Liver (tissue), 9 donors: ENCODE data around the gene TMC1. TPM values are rescaled to one million over a fixed set of nuclear protein-coding genes. Genes with fewer than 3 reads are reported as not detected.
"Not testable (repeated sequence)": the region's sequence is repeated elsewhere in the genome, so short reads cannot be mapped to it uniquely, and the experiment has no call there.

ENCODE experiments used
- DNase-seq: peaks from one replicate; pipeline ENCODE4 v3.0.0-alpha.2; 2017; ENCODE audit warnings: low spot score
- H3K27ac ChIP-seq, 2 donors: one replicate each; pipeline ENCODE4 v1.7.0; 2013; ENCODE audit warnings: inconsistent platforms in 2 of 2, low read length in 2 of 2, control low read depth in 1 of 2, low read depth in 1 of 2, mild to moderate bottlenecking in 1 of 2
- H3K27me3 ChIP-seq, 4 donors: one replicate each; pipeline versions ENCODE4 v1.6.1 to v1.7.0; 2013; ENCODE audit warnings: low read length in 3 of 4, inconsistent platforms in 1 of 4, mild to moderate bottlenecking in 1 of 4, moderate library complexity in 1 of 4; ENCODE audit not compliant: control insufficient read depth in 4 of 4, insufficient read depth in 4 of 4
- H3K36me3 ChIP-seq, 4 donors: one replicate each; pipeline versions ENCODE4 v1.6.1 to v1.7.0; 2013; ENCODE audit warnings: low read length in 3 of 4, mild to moderate bottlenecking in 3 of 4, low read depth in 1 of 4, moderate library complexity in 1 of 4; ENCODE audit not compliant: control insufficient read depth in 4 of 4, insufficient read depth in 3 of 4
- H3K4me1 ChIP-seq, 4 donors: one replicate each; pipeline versions ENCODE4 v1.6.1 to v1.7.0; 2013; ENCODE audit warnings: low read length in 3 of 4, mild to moderate bottlenecking in 3 of 4, moderate library complexity in 1 of 4; ENCODE audit not compliant: control insufficient read depth in 4 of 4, insufficient read depth in 4 of 4
- H3K4me3 ChIP-seq, 3 donors: one replicate each; pipeline versions ENCODE4 v1.6.1 to v1.7.0; 2013; ENCODE audit warnings: low read length in 3 of 3, control low read depth in 1 of 3, low read depth in 1 of 3, mild to moderate bottlenecking in 1 of 3
- H3K9ac ChIP-seq, 2 donors: one replicate each; pipeline ENCODE4 v1.7.0; 2013; ENCODE audit warnings: low read length in 2 of 2, mild to moderate bottlenecking in 2 of 2, moderate library complexity in 2 of 2, control low read depth in 1 of 2, low read depth in 1 of 2
- H3K9me3 ChIP-seq, 4 donors: one replicate each; pipeline versions ENCODE4 v1.6.1 to v1.7.0; 2013; ENCODE audit warnings: low read length in 3 of 4; ENCODE audit not compliant: control insufficient read depth in 4 of 4
- EGR1 ChIP-seq, 2 donors: IDR thresholded peaks; 2 replicates each; pipeline ENCODE4 v1.6.1; 2016 to 2018; ENCODE audit warnings: antibody characterized with exemption in 2 of 2, low read depth in 2 of 2
- FOXA1 ChIP-seq: IDR thresholded peaks from 2 replicates; pipeline ENCODE4 v1.6.1; 2016; ENCODE audit warnings: antibody characterized with exemption
- FOXA2 ChIP-seq: IDR thresholded peaks from 2 replicates; pipeline ENCODE4 v1.6.1; 2016; ENCODE audit warnings: antibody characterized with exemption
- GABPA ChIP-seq, 2 donors: IDR thresholded peaks in 1 of 2; conservative IDR thresholded peaks in 1 of 2; 2 replicates each; pipeline ENCODE4 v1.6.1; 2016; ENCODE audit warnings: antibody characterized with exemption in 2 of 2, mild to moderate bottlenecking in 1 of 2, moderate library complexity in 1 of 2
- JUND ChIP-seq, 2 donors: IDR thresholded peaks; 2 replicates each; pipeline ENCODE4 v1.6.1; 2016; ENCODE audit warnings: antibody characterized with exemption in 2 of 2
- MAX ChIP-seq: IDR thresholded peaks from 2 replicates; pipeline ENCODE4 v1.6.1; 2016; ENCODE audit warnings: antibody characterized with exemption
- RAD21 ChIP-seq, 2 donors: IDR thresholded peaks; 2 replicates each; pipeline ENCODE4 v1.6.1; 2016; ENCODE audit warnings: antibody characterized with exemption in 2 of 2, mild to moderate bottlenecking in 2 of 2
- REST ChIP-seq: IDR thresholded peaks from 2 replicates; pipeline ENCODE4 v1.6.1; 2016; ENCODE audit warnings: antibody characterized with exemption, mild to moderate bottlenecking
- WGBS: extraction: QIAGEN DNeasy Blood & Tissue Kit; methylation state at CpG from one replicate; pipeline ENCODE4 v1.1.7; 2013; 5-methylcytosine and 5-hydroxymethylcytosine counted together
- polyA plus RNA-seq, 2 donors: library from polyadenylated mRNA; stranded (reverse) in 1 of 2; unstranded in 1 of 2; fragments of 200-250 nt in 1 of 2; fragments of >200 nt in 1 of 2; fragmentation: Nextera tagmentation in 1 of 2; extraction: Ambion mirVana in 1 of 2; gene quantifications; one replicate each; pipeline versions ENCODE4 v1.2.1 to v1.2.3, GENCODE V29; 2013 to 2015
- total RNA-seq, 2 donors: library from RNA; depleted of rRNA; stranded (reverse); fragments of >200 nt; gene quantifications; one replicate each; pipeline ENCODE4 v1.2.3, GENCODE V29; 2014
- TF ChIP-seq, protein P1 (sequence below): IDR thresholded peaks from 2 replicates; pipeline ENCODE4 v1.6.1; 2016; ENCODE audit warnings: antibody characterized with exemption
- TF ChIP-seq, protein P2 (sequence below): IDR thresholded peaks from 2 replicates; pipeline ENCODE4 v1.6.1; 2016; ENCODE audit warnings: antibody characterized with exemption
- donor health status: healthy.
- donor health status: healthy.
- donor health status: healthy.
- donor health status: healthy.
- donor health status: healthy.

The TMC1 gene
- total and polyA plus RNA-seq, 4 donors: 0.09 TPM; not detected in 3

DNA sequence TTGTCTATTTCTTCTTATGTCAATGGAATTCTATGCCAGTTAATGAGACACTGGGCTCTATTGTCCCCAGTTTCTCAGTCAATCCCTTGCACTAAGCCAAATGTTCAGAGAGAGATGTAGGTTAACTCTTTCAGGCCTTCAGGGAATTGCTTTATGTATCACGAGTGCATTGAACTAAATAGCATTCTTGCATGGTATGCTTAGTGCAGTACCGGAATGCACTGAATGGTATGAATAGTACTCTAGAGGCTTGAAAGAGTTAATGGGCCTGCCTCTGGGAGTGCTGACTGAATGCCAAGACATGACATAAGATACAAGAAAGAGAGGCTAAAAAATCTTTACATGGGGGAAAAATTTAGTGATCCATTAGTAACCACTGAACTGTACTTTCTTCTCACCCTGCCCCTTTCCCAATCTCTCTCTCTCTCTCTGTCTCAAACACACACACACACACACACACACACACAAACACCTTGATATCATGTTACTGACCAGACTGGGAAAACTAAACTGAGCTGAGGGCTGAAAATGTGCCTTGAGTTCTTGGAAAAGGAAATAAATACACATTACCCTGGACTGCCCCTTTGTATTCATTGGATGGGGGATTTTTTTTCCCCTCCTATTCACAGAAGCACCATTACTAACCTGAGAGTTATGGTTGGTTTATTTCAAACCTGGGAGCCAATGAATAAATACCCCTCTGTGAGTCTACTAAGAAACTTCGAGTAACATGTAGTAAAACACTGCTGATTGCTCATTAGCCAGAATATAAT is 35.4 kb upstream of the TMC1 start:
- no peak for DNase-seq
- Histone ChIP-seq H3K4me3 (no peak overlapping the region), H3K9me3 (no peaks in the 10 kb centered on the region), H3K27me3 (no peaks in the 10 kb centered on the region), H3K9ac (no peak overlapping the region), H3K36me3 (no peaks in the 10 kb centered on the region), H3K4me1 (no peaks in the 10 kb centered on the region), H3K27ac (no peak overlapping the region)
- 85% methylated on average over 3 of the region's 3 CpGs for WGBS
- TF ChIP-seq FOXA1 (no peak), JUND (IDR thresholded peaks at IDR 0.05) (no peak), REST (no peak), FOXA2 (no peak), RAD21 (IDR thresholded peaks at IDR 0.05) (no peak), GABPA (IDR thresholded peaks at IDR 0.05 in 1 of 2, conservative IDR thresholded peaks at IDR 0.05 in 1 of 2) (no peak)
- TF ChIP-seq, protein P1, sequence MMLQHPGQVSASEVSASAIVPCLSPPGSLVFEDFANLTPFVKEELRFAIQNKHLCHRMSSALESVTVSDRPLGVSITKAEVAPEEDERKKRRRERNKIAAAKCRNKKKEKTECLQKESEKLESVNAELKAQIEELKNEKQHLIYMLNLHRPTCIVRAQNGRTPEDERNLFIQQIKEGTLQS: no peak

DNA sequence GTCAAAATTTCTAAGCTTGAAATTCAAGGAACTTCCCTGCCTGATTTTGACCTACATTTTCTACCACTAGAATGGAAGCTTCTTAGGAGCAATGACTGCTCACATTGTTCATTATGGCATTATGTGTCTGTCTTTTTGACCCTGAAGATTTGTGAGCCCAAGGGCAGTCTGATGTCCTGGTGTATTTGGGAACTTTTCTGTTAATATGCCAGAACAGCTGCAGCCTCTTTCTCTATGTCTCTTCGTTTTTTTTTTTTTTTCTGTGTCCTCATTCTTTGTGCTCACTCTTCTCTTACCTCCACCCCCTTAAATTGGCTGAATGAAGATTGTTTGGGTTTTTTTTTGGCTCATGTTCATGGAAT is 34.8 kb upstream of the TMC1 start:
- 44% methylated on average over 1 of the region's 1 CpG for WGBS
- no peak overlapping the region for H3K4me3 ChIP-seq
- DNase-seq: no peak
- H3K9ac ChIP-seq: no peak overlapping the region
- TF ChIP-seq, protein P2, sequence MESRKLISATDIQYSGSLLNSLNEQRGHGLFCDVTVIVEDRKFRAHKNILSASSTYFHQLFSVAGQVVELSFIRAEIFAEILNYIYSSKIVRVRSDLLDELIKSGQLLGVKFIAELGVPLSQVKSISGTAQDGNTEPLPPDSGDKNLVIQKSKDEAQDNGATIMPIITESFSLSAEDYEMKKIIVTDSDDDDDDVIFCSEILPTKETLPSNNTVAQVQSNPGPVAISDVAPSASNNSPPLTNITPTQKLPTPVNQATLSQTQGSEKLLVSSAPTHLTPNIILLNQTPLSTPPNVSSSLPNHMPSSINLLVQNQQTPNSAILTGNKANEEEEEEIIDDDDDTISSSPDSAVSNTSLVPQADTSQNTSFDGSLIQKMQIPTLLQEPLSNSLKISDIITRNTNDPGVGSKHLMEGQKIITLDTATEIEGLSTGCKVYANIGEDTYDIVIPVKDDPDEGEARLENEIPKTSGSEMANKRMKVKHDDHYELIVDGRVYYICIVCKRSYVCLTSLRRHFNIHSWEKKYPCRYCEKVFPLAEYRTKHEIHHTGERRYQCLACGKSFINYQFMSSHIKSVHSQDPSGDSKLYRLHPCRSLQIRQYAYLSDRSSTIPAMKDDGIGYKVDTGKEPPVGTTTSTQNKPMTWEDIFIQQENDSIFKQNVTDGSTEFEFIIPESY: no peak
- no peak for TF ChIP-seq EGR1 (IDR thresholded peaks at IDR 0.05; ENCODE audit: low read depth in 2 of 2)
- no peak for TF ChIP-seq MAX
- H3K27me3 ChIP-seq: no peaks in the 10 kb centered on the region
- no peaks in the 10 kb centered on the region for H3K4me1 ChIP-seq
- no peak overlapping the region for H3K27ac ChIP-seq
- H3K36me3 ChIP-seq: no peaks in the 10 kb centered on the region
- H3K9me3 ChIP-seq: no peaks in the 10 kb centered on the region

DNA sequence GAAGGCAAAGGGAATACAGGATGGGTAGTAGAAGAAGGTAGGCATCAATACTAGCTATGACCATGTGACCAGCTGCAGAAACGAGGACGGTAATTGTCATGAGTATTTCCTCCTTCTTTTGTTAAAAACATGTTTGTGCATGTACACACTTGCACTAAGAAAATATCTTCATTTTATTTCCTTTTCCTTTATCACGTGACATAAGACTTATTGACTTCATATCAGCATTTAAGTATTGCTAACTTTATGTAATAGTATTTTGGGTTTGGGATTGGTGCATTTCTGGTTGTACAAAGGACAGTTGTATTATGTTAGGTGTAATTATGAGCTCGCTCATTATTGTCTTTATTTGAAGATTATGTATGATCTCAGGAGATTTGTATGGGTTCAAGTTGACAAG is 33.7 kb upstream of the TMC1 start:
- not testable (repeated sequence) for H3K4me1 ChIP-seq, H3K9me3 ChIP-seq, H3K27ac ChIP-seq, H3K36me3 ChIP-seq, H3K9ac ChIP-seq, DNase-seq, H3K27me3 ChIP-seq, H3K4me3 ChIP-seq
- WGBS: 82% methylated on average over 4 of the region's 4 CpGs
